C4-2B (cell line): ENCODE measurements around the gene CD200R1L.
"Not testable (repeated sequence)": the region's sequence is repeated elsewhere in the genome, so short reads cannot be mapped to it uniquely, and the experiment has no call there.

Source experiments
- H3K27ac ChIP-seq: fragments of 450-650 bp; 2 replicates; pipeline ENCODE4 v1.5.1; 2017
- CTCF ChIP-seq: fragments of 450-650 bp; conservative IDR thresholded peaks from 2 replicates; pipeline ENCODE4 v1.5.1; 2017; ENCODE audit warnings: mild to moderate bottlenecking
- ZFX ChIP-seq: fragments of 450-650 bp; IDR thresholded peaks from 2 replicates; pipeline ENCODE4 v1.6.1; 2017

Gene CD200R1L

GRCh38 chr3:112856537-112856936 lies 9.9 kb upstream of the CD200R1L start:
- no peak for TF ChIP-seq ZFX
- no peak for TF ChIP-seq CTCF
- H3K27ac ChIP-seq: no peak overlapping the region

DNA sequence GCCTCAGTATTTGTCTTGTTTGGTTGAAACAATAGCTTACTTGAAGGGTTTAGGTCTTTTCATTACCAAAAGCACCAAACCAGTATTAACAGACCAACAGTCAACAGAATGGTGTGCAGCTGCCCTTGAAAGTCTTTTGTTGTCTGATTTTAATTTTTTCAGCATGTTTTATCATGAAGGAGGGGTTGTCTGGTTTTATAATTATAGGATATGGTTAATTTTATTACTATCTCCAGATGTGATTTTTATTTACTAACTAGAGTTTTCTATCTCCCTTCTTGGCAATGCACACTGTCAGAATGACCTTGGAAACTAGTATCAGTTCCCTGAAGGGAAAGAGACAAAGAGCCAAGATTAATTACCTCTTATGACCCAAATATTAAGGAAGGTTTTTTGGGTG lies 9.2 kb upstream of the CD200R1L start:
- no peak overlapping the region for H3K27ac ChIP-seq
- TF ChIP-seq CTCF (no peak), ZFX (no peak)

DNA sequence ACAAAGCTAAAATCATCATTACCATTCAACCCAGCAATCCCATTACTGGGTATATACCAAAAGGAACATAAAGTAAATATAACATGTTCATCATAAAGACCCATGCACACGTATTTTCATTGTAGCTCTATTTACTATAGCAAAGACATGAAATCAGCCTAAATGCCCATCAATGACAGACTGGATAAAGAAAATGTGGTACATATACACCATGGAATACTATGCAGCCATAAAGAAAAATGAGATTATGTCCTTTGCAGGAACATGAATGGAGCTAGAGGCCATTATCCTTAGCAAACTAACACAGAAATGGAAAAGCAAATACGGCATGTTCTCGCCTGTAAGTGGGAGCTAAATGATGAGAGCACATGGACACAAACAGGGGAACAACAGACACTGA lies 8.4 kb upstream of the CD200R1L start:
- not testable (repeated sequence) for H3K27ac ChIP-seq

DNA sequence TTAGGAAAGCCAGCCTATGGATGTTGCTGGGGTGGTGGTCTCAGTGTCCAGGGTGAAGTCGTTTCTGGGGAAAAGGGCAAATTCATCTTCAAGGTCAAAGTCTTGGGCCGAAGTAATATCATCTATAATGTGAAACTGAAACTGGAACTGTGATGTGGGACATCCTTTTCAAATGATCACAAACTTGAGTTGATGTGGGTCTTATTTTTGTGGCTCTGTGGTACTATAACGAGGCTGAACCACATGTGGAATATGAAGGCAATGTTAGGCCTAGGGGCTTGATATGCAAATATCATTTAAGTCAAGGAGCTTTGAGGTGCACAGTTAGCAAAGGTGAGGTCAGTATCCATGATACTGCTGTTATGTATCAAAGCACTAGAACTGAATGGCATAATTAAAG lies 1.5 kb upstream of the CD200R1L start:
- TF ChIP-seq ZFX (no peak), CTCF (no peak)

DNA sequence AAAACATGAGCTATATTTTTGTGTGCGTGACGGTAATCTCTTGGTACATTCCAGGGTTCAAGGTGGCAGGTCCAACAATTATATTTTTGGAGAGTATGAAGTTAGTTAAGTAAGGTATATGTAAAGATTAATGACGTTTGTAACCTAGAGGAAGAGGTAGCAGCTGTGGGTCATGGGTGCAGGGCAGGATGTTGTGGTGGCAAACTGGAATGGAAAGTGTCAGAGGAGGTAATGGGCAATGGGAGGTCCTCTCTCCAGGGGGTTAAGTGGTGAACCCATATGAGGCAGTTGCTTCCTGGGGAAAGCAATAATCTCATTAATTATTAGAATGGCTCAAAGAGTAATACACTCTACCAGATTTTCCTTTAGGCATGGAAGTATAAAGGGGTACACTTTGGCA lies 1.0 kb upstream of the CD200R1L start:
- TF ChIP-seq CTCF (no peak), ZFX (no peak)
- no peak overlapping the region for H3K27ac ChIP-seq

More for the DNA sequence above, 1.5 kb upstream of the CD200R1L start:
- H3K27ac ChIP-seq: no peak overlapping the region

- TF ChIP-seq ZFX (no peak), CTCF (no peak)
- no peak overlapping the region for H3K27ac ChIP-seq
Observed at GRCh38 chr3:112845772-112846171, 892 bp downstream of the CD200R1L start.

GRCh38 chr3:112829046-112829445 lies 17.6 kb downstream of the CD200R1L start:
- no peak overlapping the region for H3K27ac ChIP-seq
- TF ChIP-seq ZFX (no peak), CTCF (no peak)
